H9 (cell line): ENCODE results near the gene DTD1. TPM values are rescaled to one million over a fixed set of nuclear protein-coding genes. Genes with fewer than 3 reads are reported as not detected.

Experiments used
- DNase-seq: peaks from one replicate; pipeline ENCODE4 v3.0.0-alpha.2; 2017
- H2AFZ ChIP-seq: one replicate; pipeline ENCODE4 v1.6.1; 2013; ENCODE audit warnings: mild to moderate bottlenecking, low read length, control low read depth, moderate library complexity
- H2AK5ac ChIP-seq: 2 replicates; pipeline ENCODE4 v1.6.1; 2013; ENCODE audit warnings: low read length, control low read depth, mixed read lengths; ENCODE audit not compliant: insufficient read length
- H2BK120ac ChIP-seq: one replicate; pipeline ENCODE4 v1.6.1; 2013; ENCODE audit warnings: low read depth, mild to moderate bottlenecking, low read length, control low read depth, inconsistent platforms; ENCODE audit not compliant: poor library complexity, severe bottlenecking
- H2BK12ac ChIP-seq: 2 replicates; pipeline ENCODE4 v1.6.1; 2013; ENCODE audit warnings: low read length, control low read depth, mixed read lengths, low read depth; ENCODE audit not compliant: insufficient read length
- H2BK15ac ChIP-seq: 2 replicates; pipeline ENCODE4 v1.6.1; 2013; ENCODE audit warnings: low read depth, low read length, control low read depth
- H2BK20ac ChIP-seq: one replicate; pipeline ENCODE4 v1.6.1; 2013; ENCODE audit warnings: low read depth, mild to moderate bottlenecking, low read length, control low read depth, inconsistent platforms; ENCODE audit not compliant: poor library complexity, severe bottlenecking
- H2BK5ac ChIP-seq: 2 replicates; pipeline ENCODE4 v1.6.1; 2013; ENCODE audit warnings: low read length, control low read depth, mixed read lengths; ENCODE audit not compliant: insufficient read length
- H3K14ac ChIP-seq: 2 replicates; pipeline ENCODE4 v1.6.1; 2013; ENCODE audit warnings: low read length, control low read depth; ENCODE audit not compliant: insufficient read depth
- H3K18ac ChIP-seq: 2 replicates; pipeline ENCODE4 v1.6.1; 2013; ENCODE audit warnings: low read depth, mild to moderate bottlenecking, mixed read lengths, low read length, control low read depth; ENCODE audit not compliant: insufficient read length
- H3K23ac ChIP-seq: 2 replicates; pipeline ENCODE4 v1.6.1; 2013; ENCODE audit warnings: low read length, control low read depth, mixed read lengths, low read depth; ENCODE audit not compliant: insufficient read length
- H3K23me2 ChIP-seq: 2 replicates; pipeline ENCODE4 v1.6.1; 2013; ENCODE audit warnings: low read depth, mild to moderate bottlenecking, mixed read lengths, low read length, control low read depth; ENCODE audit not compliant: insufficient read length, poor library complexity, severe bottlenecking
- H3K27ac ChIP-seq: 2 replicates; pipeline ENCODE4 v1.5.1; 2013; ENCODE audit warnings: low read length, control low read depth, mixed read lengths, low read depth; ENCODE audit not compliant: insufficient read length
- H3K27me3 ChIP-seq: 2 replicates; pipeline ENCODE4 v1.6.1; 2013; ENCODE audit warnings: low read length, control low read depth, inconsistent platforms; ENCODE audit not compliant: insufficient read depth
- H3K4ac ChIP-seq: 2 replicates; pipeline ENCODE4 v1.6.1; 2013; ENCODE audit warnings: low read depth, mild to moderate bottlenecking, control low read depth, inconsistent platforms, low read length, moderate library complexity
- H3K4me1 ChIP-seq: 2 replicates; pipeline ENCODE4 v1.6.1; 2013; ENCODE audit warnings: low read length, control low read depth, inconsistent platforms; ENCODE audit not compliant: insufficient read depth
- H3K4me2 ChIP-seq: 2 replicates; pipeline ENCODE4 v1.6.1; 2013; ENCODE audit warnings: low read length, control low read depth, mixed read lengths; ENCODE audit not compliant: insufficient read length, insufficient read depth
- H3K56ac ChIP-seq: 2 replicates; pipeline ENCODE4 v1.6.1; 2013; ENCODE audit warnings: low read depth, mild to moderate bottlenecking, mixed read lengths, low read length, control low read depth; ENCODE audit not compliant: insufficient read length
- H3K79me1 ChIP-seq: 2 replicates; pipeline ENCODE4 v1.6.1; 2013; ENCODE audit warnings: low read depth, mild to moderate bottlenecking, moderate library complexity, low read length, control low read depth, inconsistent platforms; ENCODE audit not compliant: insufficient read depth, poor library complexity, severe bottlenecking
- H3K79me2 ChIP-seq: 2 replicates; pipeline ENCODE4 v1.6.1; 2013; ENCODE audit warnings: low read length, control low read depth, inconsistent platforms; ENCODE audit not compliant: insufficient read depth
- H3K9ac ChIP-seq: 2 replicates; pipeline ENCODE4 v1.6.1; 2013; ENCODE audit warnings: low read length, control low read depth, mixed read lengths; ENCODE audit not compliant: insufficient read length; ENCODE audit errors: extremely low read depth
- H3K9me3 ChIP-seq: one replicate; pipeline ENCODE4 v1.6.1; 2013; ENCODE audit warnings: low read depth, low read length, inconsistent platforms; ENCODE audit not compliant: control insufficient read depth
- H3T11ph ChIP-seq: one replicate; pipeline ENCODE4 v1.6.1; 2013; ENCODE audit warnings: mild to moderate bottlenecking, low read length, control low read depth, inconsistent platforms
- H4K20me1 ChIP-seq: one replicate; pipeline ENCODE4 v1.6.1; 2013; ENCODE audit not compliant: control insufficient read depth, insufficient read length, insufficient read depth
- H4K5ac ChIP-seq: 2 replicates; pipeline ENCODE4 v1.6.1; 2013; ENCODE audit warnings: low read depth, mild to moderate bottlenecking, mixed read lengths, low read length, control low read depth; ENCODE audit not compliant: insufficient read length
- H4K8ac ChIP-seq: replicated peaks from 2 replicates; pipeline ENCODE4 v1.6.1; 2013; ENCODE audit warnings: low read length, control low read depth, mixed read lengths, low read depth; ENCODE audit not compliant: insufficient read length
- H4K91ac ChIP-seq: 2 replicates; pipeline ENCODE4 v1.6.1; 2013; ENCODE audit warnings: low read depth, mild to moderate bottlenecking, moderate library complexity, mixed read lengths, low read length, control low read depth; ENCODE audit not compliant: insufficient read length
- H3K27ac Mint-ChIP-seq, 3 experiments: 2 replicates in 2 of 3; 3 replicates in 1 of 3; pipeline ENCODE4 v1.8.0; 2020 to 2021; ENCODE audit warnings: mixed read lengths in 3 of 3, mild to moderate bottlenecking in 1 of 3, moderate library complexity in 1 of 3
- H3K27me3 Mint-ChIP-seq: 2 replicates; pipeline ENCODE4 v1.8.0; 2021; ENCODE audit warnings: low read depth, mild to moderate bottlenecking, moderate library complexity, mixed read lengths
- H3K36me3 Mint-ChIP-seq, 3 experiments: 2 replicates in 2 of 3; 3 replicates in 1 of 3; pipeline ENCODE4 v1.8.0; 2020 to 2021; ENCODE audit warnings: low read depth in 3 of 3, mixed read lengths in 3 of 3; ENCODE audit not compliant: insufficient read depth in 1 of 3
- H3K4me1 Mint-ChIP-seq, 2 experiments: 2 replicates each; pipeline ENCODE4 v1.8.0; 2020; ENCODE audit warnings: mixed read lengths in 2 of 2
- H3K4me3 Mint-ChIP-seq, 2 experiments: 2 replicates in 1 of 2; 3 replicates in 1 of 2; pipeline ENCODE4 v1.8.0; 2020 to 2021; ENCODE audit warnings: mild to moderate bottlenecking in 2 of 2, mixed read lengths in 2 of 2, moderate library complexity in 1 of 2
- H3K9me3 Mint-ChIP-seq, 2 experiments: 2 replicates in 1 of 2; 3 replicates in 1 of 2; pipeline ENCODE4 v1.8.0; 2020; ENCODE audit warnings: mild to moderate bottlenecking in 2 of 2, mixed read lengths in 2 of 2, moderate library complexity in 1 of 2
- CTCF ChIP-seq: fragments of 200-600 bp; sonication (generic); conservative IDR thresholded peaks from 3 replicates; pipeline ENCODE4 v1.8.0; 2021; ENCODE audit warnings: antibody characterized with exemption, mild to moderate bottlenecking
- WGBS: extraction: QIAGEN DNeasy Blood & Tissue Kit; methylation state at CpG from one replicate; pipeline ENCODE4 v1.1.7; 2013; ENCODE audit warnings: missing lambda C conversion rate, low lambda C conversion rate, mixed read lengths; ENCODE audit not compliant: insufficient read length; ENCODE audit errors: extremely low coverage; 5-methylcytosine and 5-hydroxymethylcytosine counted together
- total RNA-seq: library from RNA; stranded (reverse); gene quantifications from 2 replicates; pipeline ENCODE4 v1.2.1, GENCODE V29; 2021

The DTD1 gene
- total RNA-seq, 1 experiment from 2014 or later = 62.0 TPM

GRCh38 chr20:18615020-18615650 lies 27.3 kb downstream of the DTD1 start:
- Histone ChIP-seq H2BK20ac (no peak overlapping the region), H3K23me2 (no peaks in the 10 kb centered on the region), H4K5ac (no peak overlapping the region), H3T11ph (no peak overlapping the region), H4K20me1 (no peaks in the 10 kb centered on the region), H2BK5ac (no peak overlapping the region), H4K8ac (no peak overlapping the region), H2BK15ac (no peak overlapping the region), H2BK120ac (no peak overlapping the region), H3K9me3 (no peaks in the 10 kb centered on the region), H3K9ac (no peak overlapping the region), H2BK12ac (no peak overlapping the region), H3K4ac (no peak overlapping the region), H3K4me2 (no peak overlapping the region), H3K79me1 (no peaks in the 10 kb centered on the region), H2AFZ (no peak overlapping the region), H2AK5ac (no peak overlapping the region), H3K23ac (no peak overlapping the region), H3K27me3 (no peaks in the 10 kb centered on the region; the same call in 1 of the 2 replicates), H3K27ac (no peak overlapping the region), H3K4me1 (0 out of 2 replicates have a peak, but pooled peaks cover 2% of the 10 kb centered on the region), H3K18ac (no peak overlapping the region), H4K91ac (no peak overlapping the region), H3K14ac (no peak overlapping the region), H3K56ac (no peak overlapping the region), H3K79me2 (no peaks in the 10 kb centered on the region)
- no peak for DNase-seq
- peaks cover 4 to 7% (median 5%) of the 10 kb centered on the region in 3 experiments; a peak in 5 of 7 replicates for H3K36me3 Mint-ChIP-seq
- H3K27ac Mint-ChIP-seq = peak overlapping the region in 1 of 3 experiments; percentile 42; a peak in 2 of 7 replicates
- peaks cover 3 to 10% of the 10 kb centered on the region in 2 experiments for H3K4me1 Mint-ChIP-seq
- H3K27me3 Mint-ChIP-seq = no peaks in the 10 kb centered on the region; the same call in 1 of the 2 replicates
- WGBS = no CpG with 5 or more reads among the region's 5 CpGs
- no peak overlapping the region for H3K4me3 Mint-ChIP-seq
- TF ChIP-seq CTCF = no peak
- H3K9me3 Mint-ChIP-seq = no peaks in the 10 kb centered on the region
